ENCODE data around the gene YKT6. TPM values are rescaled to one million over a fixed set of nuclear protein-coding genes. Genes with fewer than 3 reads are reported as not detected.

Gene YKT6
- total and polyA plus RNA-seq, 2 of the 8 experiments (the other 6 are each of a cell fraction or from before 2014, with no cell fraction given): 75.3 to 103 TPM

DNA sequence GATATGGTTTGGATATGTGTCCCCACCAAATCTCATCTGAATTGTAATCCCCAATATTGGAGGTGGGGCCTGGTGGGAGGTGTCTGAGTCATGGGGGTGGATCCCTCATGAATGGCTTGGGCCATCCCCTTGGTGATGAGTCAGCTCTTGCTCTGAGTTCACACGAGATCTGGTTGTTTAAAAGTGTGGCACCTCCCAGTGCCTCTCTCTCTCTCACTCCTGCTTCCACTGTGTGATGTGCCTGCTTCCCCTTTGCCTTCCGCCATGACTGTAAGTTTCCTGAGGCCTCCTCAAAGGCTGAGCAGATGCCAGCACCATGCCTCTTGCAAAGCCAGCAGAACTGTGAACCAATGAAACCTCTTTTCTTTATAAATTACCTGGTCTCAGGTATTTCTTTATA is 6.7 kb upstream of the YKT6 start (continued):
- TF ChIP-seq CREB1 (IDR thresholded peaks at IDR 0.05) (no peak), TEAD4 (IDR thresholded peaks at IDR 0.05; ENCODE audit: low read depth, low read length) (no peak), EP300 (IDR thresholded peaks at IDR 0.05; ENCODE audit: borderline replicate concordance in 1 of 2, low read depth in 2 of 2, low read length in 2 of 2) (no peak), KDM5A (IDR thresholded peaks at IDR 0.05; ENCODE audit: low read length) (no peak), SRF (IDR thresholded peaks at IDR 0.05; ENCODE audit: low read depth, low read length) (no peak), RFX5 (IDR thresholded peaks at IDR 0.05; ENCODE audit: borderline replicate concordance, low read depth, low read length) (no peak), CHD1 (IDR thresholded peaks at IDR 0.05; ENCODE audit: low read depth, low read length) (no peak)

All from H1 (cell line).